ENCODE results near the gene SETSIP. TPM values are rescaled to one million over a fixed set of nuclear protein-coding genes. Genes with fewer than 3 reads are reported as not detected.

Gene SETSIP
- total RNA-seq, 3 donors from 2014 or later (not counting 1 experiment from before 2014, with no cell fraction given): not detected

DNA sequence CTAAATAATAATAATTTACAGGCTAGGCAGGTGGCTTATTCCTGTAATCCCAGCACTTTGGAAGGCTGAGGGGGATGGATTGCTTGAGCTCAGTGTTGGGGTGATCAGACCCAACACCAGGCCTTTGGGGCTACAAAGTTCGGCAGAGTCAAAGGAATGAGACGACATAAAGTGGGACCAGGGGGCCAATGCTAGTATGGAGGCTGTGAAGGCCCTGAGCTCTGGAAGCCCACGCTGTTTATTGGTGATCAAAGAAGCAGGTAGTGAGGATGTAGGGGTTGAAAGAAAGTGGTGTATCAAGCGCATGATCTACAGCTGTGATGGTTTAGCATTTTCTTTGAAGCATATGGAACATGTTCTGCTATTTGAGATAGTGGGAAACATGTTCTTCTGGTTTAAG, 10.5 kb upstream of the SETSIP start:
- Histone ChIP-seq H3K27ac (ENCODE audit: low read length) (no peak overlapping the region), H3K36me3 (ENCODE audit: control insufficient read depth, insufficient read depth, low read length) (no peaks in the 10 kb centered on the region), H3K4me3 (ENCODE audit: low read length) (no peak overlapping the region), H3K27me3 (ENCODE audit: control insufficient read depth, insufficient read depth, low read length) (no peaks in the 10 kb centered on the region), H3K9me3 (ENCODE audit: control insufficient read depth, insufficient read depth, low read length) (peaks cover 16% of the 10 kb centered on the region), H3K4me1 (ENCODE audit: control insufficient read depth, insufficient read depth, low read length) (peaks cover 4% of the 10 kb centered on the region)
- Mint-ChIP-seq H3K36me3 (peaks cover 7% of the 10 kb centered on the region), H3K4me1 (peaks cover 1 to 7% of the 10 kb centered on the region in 2 donors), H3K27me3 (ENCODE audit: low read depth in 2 of 2) (no peaks in the 10 kb centered on the region), H3K9me3 (peaks cover 2 to 7% of the 10 kb centered on the region in 2 donors), H3K4me3 (no peak overlapping the region), H3K27ac (no peak overlapping the region)
- TF ChIP-seq, protein P1, sequence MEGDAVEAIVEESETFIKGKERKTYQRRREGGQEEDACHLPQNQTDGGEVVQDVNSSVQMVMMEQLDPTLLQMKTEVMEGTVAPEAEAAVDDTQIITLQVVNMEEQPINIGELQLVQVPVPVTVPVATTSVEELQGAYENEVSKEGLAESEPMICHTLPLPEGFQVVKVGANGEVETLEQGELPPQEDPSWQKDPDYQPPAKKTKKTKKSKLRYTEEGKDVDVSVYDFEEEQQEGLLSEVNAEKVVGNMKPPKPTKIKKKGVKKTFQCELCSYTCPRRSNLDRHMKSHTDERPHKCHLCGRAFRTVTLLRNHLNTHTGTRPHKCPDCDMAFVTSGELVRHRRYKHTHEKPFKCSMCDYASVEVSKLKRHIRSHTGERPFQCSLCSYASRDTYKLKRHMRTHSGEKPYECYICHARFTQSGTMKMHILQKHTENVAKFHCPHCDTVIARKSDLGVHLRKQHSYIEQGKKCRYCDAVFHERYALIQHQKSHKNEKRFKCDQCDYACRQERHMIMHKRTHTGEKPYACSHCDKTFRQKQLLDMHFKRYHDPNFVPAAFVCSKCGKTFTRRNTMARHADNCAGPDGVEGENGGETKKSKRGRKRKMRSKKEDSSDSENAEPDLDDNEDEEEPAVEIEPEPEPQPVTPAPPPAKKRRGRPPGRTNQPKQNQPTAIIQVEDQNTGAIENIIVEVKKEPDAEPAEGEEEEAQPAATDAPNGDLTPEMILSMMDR (IDR thresholded peaks at IDR 0.05): no peak
- WGBS (ENCODE audit: insufficient coverage): 95% methylated on average over 4 of the region's 4 CpGs
- intact Hi-C loops (cut with micrococcal nuclease): no loop called here
- ATAC-seq (no peak), DNase-seq (no peak)

- 91% methylated on average over 1 of the region's 1 CpG for WGBS (ENCODE audit: insufficient coverage)
These were observed 9.4 kb upstream of the SETSIP start for GRCh38 chr1:92084651-92085050.

GRCh38 chr1:92081031-92081430, 5.8 kb upstream of the SETSIP start:
- peaks cover 8% of the 10 kb centered on the region for H3K4me1 ChIP-seq (ENCODE audit: control insufficient read depth, insufficient read depth, low read length)
- intact Hi-C loops (cut with micrococcal nuclease): no loop called here
- peak overlapping the region; percentile 56 for H3K27ac ChIP-seq (ENCODE audit: low read length)
- Mint-ChIP-seq H3K4me3 (peak overlapping the region; percentile 97), H3K9me3 (peaks cover 2 to 7% of the 10 kb centered on the region in 2 donors), H3K27ac (peak overlapping the region; percentile 86 to 96), H3K36me3 (peaks cover 7% of the 10 kb centered on the region), H3K4me1 (peaks cover 12 to 17% of the 10 kb centered on the region in 2 donors), H3K27me3 (ENCODE audit: low read depth in 2 of 2) (no peaks in the 10 kb centered on the region)
- no peaks in the 10 kb centered on the region for H3K36me3 ChIP-seq (ENCODE audit: control insufficient read depth, insufficient read depth, low read length)
- H3K9me3 ChIP-seq (ENCODE audit: control insufficient read depth, insufficient read depth, low read length): peaks cover 10% of the 10 kb centered on the region
- 61% methylated on average over 2 of the region's 4 CpGs for WGBS (ENCODE audit: insufficient coverage)
- TF ChIP-seq, protein P1 (IDR thresholded peaks at IDR 0.05): no peak
- no peaks in the 10 kb centered on the region for H3K27me3 ChIP-seq (ENCODE audit: control insufficient read depth, insufficient read depth, low read length)
- ATAC-seq (no peak), DNase-seq (peak in 1 of 2 donors; percentile 4)
- peak overlapping the region; percentile 72 for H3K4me3 ChIP-seq (ENCODE audit: low read length)

More at GRCh38 chr1:92084651-92085050, 9.4 kb upstream of the SETSIP start:
- no peak overlapping the region for H3K4me3 ChIP-seq (ENCODE audit: low read length)
- ATAC-seq (no peak), DNase-seq (no peak)
- Mint-ChIP-seq H3K4me3 (peak overlapping the region; percentile 43), H3K4me1 (peaks cover 12 to 17% of the 10 kb centered on the region in 2 donors), H3K27ac (no peak overlapping the region), H3K27me3 (ENCODE audit: low read depth in 2 of 2) (no peaks in the 10 kb centered on the region), H3K36me3 (peaks cover 7% of the 10 kb centered on the region), H3K9me3 (peaks cover 2 to 7% of the 10 kb centered on the region in 2 donors)
- H3K27me3 ChIP-seq (ENCODE audit: control insufficient read depth, insufficient read depth, low read length): no peaks in the 10 kb centered on the region
- H3K4me1 ChIP-seq (ENCODE audit: control insufficient read depth, insufficient read depth, low read length): peaks cover 8% of the 10 kb centered on the region
- H3K27ac ChIP-seq (ENCODE audit: low read length): no peak overlapping the region
- intact Hi-C loops (cut with micrococcal nuclease): no loop called here
- TF ChIP-seq, protein P1 (IDR thresholded peaks at IDR 0.05): no peak
- H3K36me3 ChIP-seq (ENCODE audit: control insufficient read depth, insufficient read depth, low read length): no peaks in the 10 kb centered on the region
- H3K9me3 ChIP-seq (ENCODE audit: control insufficient read depth, insufficient read depth, low read length): peaks cover 16% of the 10 kb centered on the region
